PC-9 (cell line): ENCODE data around the gene ABHD8. TPM values are rescaled to one million over a fixed set of nuclear protein-coding genes. Genes with fewer than 3 reads are reported as not detected.

Source experiments
- BruUV-seq: library from RNA; stranded (reverse); fragments of 400-500 nt; replicated peaks from 2 replicates; lab custom pipeline; 2021; lab: Mats Ljungman, UMichigan
- CTCF ChIA-PET: fragments of 300-600 bp; sonication (Branson Sonifier 250); formaldehyde crosslinking; loops from one replicate; lab custom pipeline; 2022; ENCODE audit warnings: antibody characterized with exemption; lab: Charles Lee
- POLR2A ChIA-PET: fragments of 300-600 bp; sonication (Branson Sonifier 250); formaldehyde crosslinking; loops from one replicate; lab custom pipeline; 2022; ENCODE audit warnings: antibody characterized with exemption; ENCODE audit not compliant: unreplicated experiment; lab: Charles Lee
- DNase-seq, 2 experiments: peaks; one replicate each; pipeline versions ENCODE4 v3.0.0 to v3.0.0-alpha.2; 2015 to 2022; ENCODE audit warnings: mixed read lengths in 1 of 2
- H2AFZ ChIP-seq: fragments of 200-600 bp; sonication (generic); 2 replicates; pipeline ENCODE4 v1.8.1; 2017; ENCODE audit warnings: antibody characterized with exemption
- H3F3A ChIP-seq: fragments of 200-600 bp; sonication (generic); 2 replicates; pipeline ENCODE4 v1.8.1; 2017; ENCODE audit warnings: antibody characterized with exemption, mild to moderate bottlenecking, low read depth; ENCODE audit not compliant: insufficient read depth
- H3K27ac ChIP-seq: fragments of 200-600 bp; sonication (generic); 2 replicates; pipeline ENCODE4 v1.6.1; 2016; ENCODE audit warnings: mixed run types
- H3K27me3 ChIP-seq: fragments of 200-600 bp; sonication (generic); 2 replicates; pipeline ENCODE4 v1.6.1; 2016; ENCODE audit warnings: low read depth, mixed run types; ENCODE audit not compliant: insufficient read depth
- H3K36me3 ChIP-seq: fragments of 200-600 bp; sonication (generic); 2 replicates; pipeline ENCODE4 v1.6.1; 2016; ENCODE audit warnings: low read depth, mixed run types
- H3K4me1 ChIP-seq: fragments of 200-600 bp; sonication (generic); replicated peaks from 2 replicates; pipeline ENCODE4 v1.6.1; 2016; ENCODE audit warnings: mixed run types; ENCODE audit not compliant: insufficient read depth
- H3K4me2 ChIP-seq: fragments of 200-600 bp; sonication (generic); 2 replicates; pipeline ENCODE4 v1.6.1; 2017; ENCODE audit warnings: mixed run types
- H3K4me3 ChIP-seq: fragments of 200-600 bp; sonication (generic); 2 replicates; pipeline ENCODE4 v1.6.1; 2016; ENCODE audit warnings: mixed run types
- H3K79me2 ChIP-seq: fragments of 200-600 bp; sonication (generic); 2 replicates; pipeline ENCODE4 v1.6.1; 2017; ENCODE audit warnings: low read depth, mixed run types
- H3K9me2 ChIP-seq: fragments of 200-600 bp; sonication (generic); 2 replicates; pipeline ENCODE4 v1.8.1; 2017; ENCODE audit warnings: mild to moderate bottlenecking; ENCODE audit not compliant: insufficient read depth
- H3K9me3 ChIP-seq: fragments of 200-600 bp; sonication (generic); 2 replicates; pipeline ENCODE4 v1.8.1; 2016; ENCODE audit warnings: low read depth; ENCODE audit not compliant: insufficient read depth
- H4K20me1 ChIP-seq: fragments of 200-600 bp; sonication (generic); 2 replicates; pipeline ENCODE4 v1.8.1; 2017; ENCODE audit not compliant: insufficient read depth
- EZH2 ChIP-seq: fragments of 200-600 bp; sonication (generic); IDR thresholded peaks from 2 replicates; pipeline ENCODE4 v1.8.0; 2017; ENCODE audit warnings: antibody characterized with exemption, low read depth
- intact Hi-C: fragments of 100-400 bp; cut with micrococcal nuclease; formaldehyde crosslinking; loops from one replicate; pipeline ENCODE4 v1.10.0; 2022; ENCODE audit not compliant: unreplicated experiment
- total RNA-seq: library from RNA; stranded (reverse); gene quantifications from 2 replicates; pipeline ENCODE4 v1.2.3, GENCODE V29; 2021
- TF ChIP-seq, protein P1 (sequence below): fragments of 200-600 bp; sonication (generic); conservative IDR thresholded peaks from 2 replicates; pipeline ENCODE4 v1.6.1; 2017; ENCODE audit warnings: mixed run types, antibody characterized with exemption, mild to moderate bottlenecking, moderate library complexity

ABHD8 gene
- total RNA-seq, 1 experiment from 2014 or later = 37.5 TPM

GRCh38 chr19:17302391-17303166 is 646 bp downstream of the ABHD8 start:
- H3K4me3 ChIP-seq = peak overlapping the region; percentile 67
- H3K9me3 ChIP-seq = no peaks in the 10 kb centered on the region
- BruUV-seq = TSS peak; percentile 32
- H3K27me3 ChIP-seq = no peaks in the 10 kb centered on the region
- ChIA-PET CTCF (interaction anchor here (0.5 to 0.6 kb wide), 2 partner anchors 382 to 557 kb away, joined by 3 to 6 read pairs; no protein-coding TSS in a partner anchor), POLR2A (interaction anchor here (0.6 kb wide), 1 partner anchor 630 kb away, joined by 3 read pairs; the partner anchor contains the start of gene CCDC124)
- no peaks in the 10 kb centered on the region; the same call in 1 of the 2 replicates for H3K36me3 ChIP-seq
- H3K9me2 ChIP-seq = no peaks in the 10 kb centered on the region
- no peak for TF ChIP-seq EZH2
- TF ChIP-seq, protein P1, sequence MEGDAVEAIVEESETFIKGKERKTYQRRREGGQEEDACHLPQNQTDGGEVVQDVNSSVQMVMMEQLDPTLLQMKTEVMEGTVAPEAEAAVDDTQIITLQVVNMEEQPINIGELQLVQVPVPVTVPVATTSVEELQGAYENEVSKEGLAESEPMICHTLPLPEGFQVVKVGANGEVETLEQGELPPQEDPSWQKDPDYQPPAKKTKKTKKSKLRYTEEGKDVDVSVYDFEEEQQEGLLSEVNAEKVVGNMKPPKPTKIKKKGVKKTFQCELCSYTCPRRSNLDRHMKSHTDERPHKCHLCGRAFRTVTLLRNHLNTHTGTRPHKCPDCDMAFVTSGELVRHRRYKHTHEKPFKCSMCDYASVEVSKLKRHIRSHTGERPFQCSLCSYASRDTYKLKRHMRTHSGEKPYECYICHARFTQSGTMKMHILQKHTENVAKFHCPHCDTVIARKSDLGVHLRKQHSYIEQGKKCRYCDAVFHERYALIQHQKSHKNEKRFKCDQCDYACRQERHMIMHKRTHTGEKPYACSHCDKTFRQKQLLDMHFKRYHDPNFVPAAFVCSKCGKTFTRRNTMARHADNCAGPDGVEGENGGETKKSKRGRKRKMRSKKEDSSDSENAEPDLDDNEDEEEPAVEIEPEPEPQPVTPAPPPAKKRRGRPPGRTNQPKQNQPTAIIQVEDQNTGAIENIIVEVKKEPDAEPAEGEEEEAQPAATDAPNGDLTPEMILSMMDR = no peak
- peaks cover 35% of the 10 kb centered on the region for H3F3A ChIP-seq
- H2AFZ ChIP-seq = peak overlapping the region; percentile 71
- intact Hi-C loops = loop anchor here (10.0 kb wide), 1 partner anchor 588 kb away; the partner anchor contains the start of gene NWD1
- peak in 1 of 2 experiments; percentile 72 for DNase-seq
- H4K20me1 ChIP-seq = no peaks in the 10 kb centered on the region
- H3K79me2 ChIP-seq = peaks cover 50% of the 10 kb centered on the region
- H3K4me1 ChIP-seq = peaks cover 40% of the 10 kb centered on the region
- H3K27ac ChIP-seq = no peak overlapping the region
- H3K4me2 ChIP-seq = peak overlapping the region; percentile 90

- no peaks in the 10 kb centered on the region for H3K27me3 ChIP-seq
- H3K4me3 ChIP-seq = no peak overlapping the region
- TF ChIP-seq EZH2 = no peak
- TF ChIP-seq, protein P1 = no peak
- H3F3A ChIP-seq = peaks cover 49% of the 10 kb centered on the region
- intact Hi-C loops = loop anchor here (10.0 kb wide), 1 partner anchor 586 kb away; the partner anchor contains the start of gene NWD1
- no peaks in the 10 kb centered on the region; the same call in 1 of the 2 replicates for H3K36me3 ChIP-seq
- DNase-seq = no peak
- no peak overlapping the region for H3K4me2 ChIP-seq
- H3K9me3 ChIP-seq = no peaks in the 10 kb centered on the region
- H3K4me1 ChIP-seq = peaks cover 42% of the 10 kb centered on the region
- CTCF ChIA-PET = no interaction called here
- H3K9me2 ChIP-seq = no peaks in the 10 kb centered on the region
- H3K79me2 ChIP-seq = peaks cover 35% of the 10 kb centered on the region
- no peak overlapping the region for H2AFZ ChIP-seq
- POLR2A ChIA-PET = interaction anchor here (0.6 to 0.7 kb wide), 2 partner anchors 16 to 37 kb away, joined by 3 to 20 read pairs; no protein-coding TSS in a partner anchor
- BruUV-seq = no TSS peak
- H3K27ac ChIP-seq = no peak overlapping the region
- no peaks in the 10 kb centered on the region for H4K20me1 ChIP-seq
These were observed 2.1 kb downstream of the ABHD8 start for GRCh38 chr19:17300992-17301619.

DNA sequence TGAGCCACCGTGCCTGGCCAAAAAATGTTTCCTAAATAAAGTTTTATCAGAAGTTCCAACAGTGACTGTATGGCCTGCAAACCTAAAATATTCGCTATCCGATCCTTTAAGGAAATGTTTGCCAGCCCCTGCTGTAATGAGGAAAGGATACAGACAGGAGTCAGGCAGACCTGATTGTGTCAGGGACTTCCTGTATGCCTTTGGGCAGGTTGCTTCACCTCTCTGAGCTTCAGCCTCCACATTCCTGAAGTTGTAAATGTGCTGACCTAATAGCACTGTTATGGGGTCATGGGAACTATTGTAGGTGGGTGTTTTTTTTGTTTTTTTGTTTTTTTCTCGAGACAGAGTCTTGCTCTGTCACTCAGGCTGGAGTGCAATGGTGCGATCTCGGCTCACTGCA is 6.2 kb downstream of the ABHD8 start:
- Histone ChIP-seq H3K36me3 (no peaks in the 10 kb centered on the region; the same call in 1 of the 2 replicates), H3K4me2 (peak overlapping the region; percentile 17; the same call in 1 of the 2 replicates), H3K27me3 (no peaks in the 10 kb centered on the region), H3F3A (peaks cover 63% of the 10 kb centered on the region), H2AFZ (no peak overlapping the region), H3K9me3 (no peaks in the 10 kb centered on the region), H4K20me1 (0 out of 2 replicates have a peak, but pooled peaks cover 5% of the 10 kb centered on the region), H3K9me2 (no peaks in the 10 kb centered on the region), H3K79me2 (peaks cover 48% of the 10 kb centered on the region), H3K4me1 (peaks cover 35% of the 10 kb centered on the region), H3K4me3 (no peak overlapping the region), H3K27ac (peak overlapping the region; percentile 57)
- intact Hi-C loops = loop anchor here (1.0 kb wide), 1 partner anchor 172 kb away; no protein-coding TSS in a partner anchor
- TF ChIP-seq EZH2 = no peak
- TF ChIP-seq, protein P1 = no peak
- DNase-seq = peak in 1 of 2 experiments; percentile 84
- ChIA-PET POLR2A (no interaction called here), CTCF (interaction anchor here (0.6 to 0.7 kb wide), 3 partner anchors 29 to 512 kb away, joined by 3 to 11 read pairs (median 7); no protein-coding TSS in a partner anchor)
- no TSS peak for BruUV-seq
